Ovary (tissue), 3 donors: ENCODE measurements around the gene SLC19A1.

Source experiments
- POLR2A ChIP-seq: fragments of 450-650 bp; IDR thresholded peaks from one replicate; pipeline ENCODE4 v1.6.1; 2017; ENCODE audit warnings: antibody characterized with exemption, mild to moderate bottlenecking, moderate library complexity
- TF ChIP-seq, protein P1 (sequence below), 3 donors: fragments of 450-650 bp in 2 of 3; fragments of 200-600 bp in 1 of 3; IDR thresholded peaks; one replicate each; pipeline versions ENCODE4 v1.5.1 to v1.8.0; 2016 to 2022; ENCODE audit warnings: antibody characterized with exemption in 3 of 3, mild to moderate bottlenecking in 1 of 3
- donor health status: DM: no; HTN: no; CAD: no.

DNA sequence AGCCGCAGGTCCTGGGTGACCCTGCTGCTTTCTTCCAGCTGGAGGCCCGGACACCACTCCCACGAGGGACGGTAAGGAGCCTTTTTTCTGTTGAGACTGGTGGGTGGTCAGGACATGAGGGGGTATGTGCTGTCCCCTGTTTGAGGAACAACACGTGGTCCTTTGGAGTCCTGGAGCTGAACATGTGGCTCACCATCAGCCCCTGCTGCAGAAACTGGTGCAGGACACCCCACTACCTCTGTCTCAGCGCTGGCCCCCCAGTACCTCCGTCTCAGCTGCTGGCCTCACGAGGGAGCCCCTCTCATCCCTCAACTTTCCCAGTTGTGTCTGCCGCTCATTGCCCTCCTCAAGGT, 34.7 kb downstream of the SLC19A1 start:
- TF ChIP-seq, protein P1, sequence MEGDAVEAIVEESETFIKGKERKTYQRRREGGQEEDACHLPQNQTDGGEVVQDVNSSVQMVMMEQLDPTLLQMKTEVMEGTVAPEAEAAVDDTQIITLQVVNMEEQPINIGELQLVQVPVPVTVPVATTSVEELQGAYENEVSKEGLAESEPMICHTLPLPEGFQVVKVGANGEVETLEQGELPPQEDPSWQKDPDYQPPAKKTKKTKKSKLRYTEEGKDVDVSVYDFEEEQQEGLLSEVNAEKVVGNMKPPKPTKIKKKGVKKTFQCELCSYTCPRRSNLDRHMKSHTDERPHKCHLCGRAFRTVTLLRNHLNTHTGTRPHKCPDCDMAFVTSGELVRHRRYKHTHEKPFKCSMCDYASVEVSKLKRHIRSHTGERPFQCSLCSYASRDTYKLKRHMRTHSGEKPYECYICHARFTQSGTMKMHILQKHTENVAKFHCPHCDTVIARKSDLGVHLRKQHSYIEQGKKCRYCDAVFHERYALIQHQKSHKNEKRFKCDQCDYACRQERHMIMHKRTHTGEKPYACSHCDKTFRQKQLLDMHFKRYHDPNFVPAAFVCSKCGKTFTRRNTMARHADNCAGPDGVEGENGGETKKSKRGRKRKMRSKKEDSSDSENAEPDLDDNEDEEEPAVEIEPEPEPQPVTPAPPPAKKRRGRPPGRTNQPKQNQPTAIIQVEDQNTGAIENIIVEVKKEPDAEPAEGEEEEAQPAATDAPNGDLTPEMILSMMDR (IDR thresholded peaks at IDR 0.05): no peak
- TF ChIP-seq POLR2A: no peak
